Breast epithelium (tissue), 3 donors: Measurements from ENCODE around the gene KLHL33.

Source experiments
- POLR2A ChIP-seq: fragments of 450-650 bp; IDR thresholded peaks from one replicate; pipeline ENCODE4 v1.6.1; 2016; ENCODE audit warnings: antibody characterized with exemption, mild to moderate bottlenecking, moderate library complexity
- POLR2AphosphoS5 ChIP-seq, 3 donors: sonication (generic); formaldehyde crosslinking; IDR thresholded peaks; one replicate each; pipeline ENCODE4 v1.6.1; 2017; ENCODE audit warnings: antibody characterized with exemption in 3 of 3
- TF ChIP-seq, protein P1 (sequence below), 3 donors: fragments of 450-650 bp; IDR thresholded peaks; one replicate each; pipeline ENCODE4 v1.5.1; 2016 to 2017; ENCODE audit warnings: antibody characterized with exemption in 3 of 3, mild to moderate bottlenecking in 3 of 3, moderate library complexity in 3 of 3

- TF ChIP-seq, protein P1, sequence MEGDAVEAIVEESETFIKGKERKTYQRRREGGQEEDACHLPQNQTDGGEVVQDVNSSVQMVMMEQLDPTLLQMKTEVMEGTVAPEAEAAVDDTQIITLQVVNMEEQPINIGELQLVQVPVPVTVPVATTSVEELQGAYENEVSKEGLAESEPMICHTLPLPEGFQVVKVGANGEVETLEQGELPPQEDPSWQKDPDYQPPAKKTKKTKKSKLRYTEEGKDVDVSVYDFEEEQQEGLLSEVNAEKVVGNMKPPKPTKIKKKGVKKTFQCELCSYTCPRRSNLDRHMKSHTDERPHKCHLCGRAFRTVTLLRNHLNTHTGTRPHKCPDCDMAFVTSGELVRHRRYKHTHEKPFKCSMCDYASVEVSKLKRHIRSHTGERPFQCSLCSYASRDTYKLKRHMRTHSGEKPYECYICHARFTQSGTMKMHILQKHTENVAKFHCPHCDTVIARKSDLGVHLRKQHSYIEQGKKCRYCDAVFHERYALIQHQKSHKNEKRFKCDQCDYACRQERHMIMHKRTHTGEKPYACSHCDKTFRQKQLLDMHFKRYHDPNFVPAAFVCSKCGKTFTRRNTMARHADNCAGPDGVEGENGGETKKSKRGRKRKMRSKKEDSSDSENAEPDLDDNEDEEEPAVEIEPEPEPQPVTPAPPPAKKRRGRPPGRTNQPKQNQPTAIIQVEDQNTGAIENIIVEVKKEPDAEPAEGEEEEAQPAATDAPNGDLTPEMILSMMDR (IDR thresholded peaks at IDR 0.05), result no peak
- TF ChIP-seq POLR2A (no peak), POLR2AphosphoS5 (IDR thresholded peaks at IDR 0.05) (no peak)
Measured at GRCh38 chr14:20446889-20447288, 10.9 kb upstream of the KLHL33 start.
